Effector memory CD4-positive, alpha-beta T cell (primary cell): Measurements from ENCODE around the gene PLAU.
"Not testable (repeated sequence)": the region's sequence is repeated elsewhere in the genome, so short reads cannot be mapped to it uniquely, and the experiment has no call there.

Experiments
- DNase-seq, 3 donors: peaks; one replicate each; pipeline ENCODE4 v3.0.0-alpha.2; 2020
- H3K27ac ChIP-seq: 2 replicates; pipeline ENCODE4 v1.7.0; 2013; ENCODE audit warnings: mild to moderate bottlenecking, low read length, moderate library complexity; ENCODE audit not compliant: insufficient read depth, poor library complexity, severe bottlenecking
- H3K27me3 ChIP-seq: replicated peaks from 2 replicates; pipeline ENCODE4 v1.7.0; 2013; ENCODE audit warnings: mild to moderate bottlenecking, low read length; ENCODE audit not compliant: insufficient read depth, control insufficient read depth, poor library complexity, severe bottlenecking
- H3K36me3 ChIP-seq: 2 replicates; pipeline ENCODE4 v1.7.0; 2013; ENCODE audit warnings: mild to moderate bottlenecking, low read length, moderate library complexity; ENCODE audit not compliant: control insufficient read depth, insufficient read depth
- H3K4me1 ChIP-seq: 2 replicates; pipeline ENCODE4 v1.7.0; 2013; ENCODE audit warnings: low read length, mild to moderate bottlenecking; ENCODE audit not compliant: control insufficient read depth, insufficient read depth, poor library complexity, severe bottlenecking
- H3K4me3 ChIP-seq: 2 replicates; pipeline ENCODE4 v1.7.0; 2013; ENCODE audit warnings: low read length, low read depth, mild to moderate bottlenecking; ENCODE audit not compliant: insufficient read depth, poor library complexity, severe bottlenecking
- H3K9me3 ChIP-seq: 2 replicates; pipeline ENCODE4 v1.7.0; 2013; ENCODE audit warnings: mild to moderate bottlenecking, low read length, moderate library complexity; ENCODE audit not compliant: control insufficient read depth

Gene PLAU

GRCh38 chr10:73895381-73895780 lies 15.6 kb upstream of the PLAU start:
- H3K4me1 ChIP-seq, H3K27ac ChIP-seq, DNase-seq, H3K9me3 ChIP-seq, H3K36me3 ChIP-seq, H3K4me3 ChIP-seq, H3K27me3 ChIP-seq: not testable (repeated sequence)

GRCh38 chr10:73897693-73898092 lies 13.2 kb upstream of the PLAU start:
- Histone ChIP-seq H3K4me1 (no peaks in the 10 kb centered on the region), H3K27ac (no peak overlapping the region)

GRCh38 chr10:73898730-73899410 lies 12.1 kb upstream of the PLAU start:
- Histone ChIP-seq H3K4me1 (no peaks in the 10 kb centered on the region), H3K27ac (no peak overlapping the region)
- no peak for DNase-seq

More at GRCh38 chr10:73897693-73898092, 13.2 kb upstream of the PLAU start:
- no peak overlapping the region for H3K4me3 ChIP-seq
- H3K27me3 ChIP-seq: no peaks in the 10 kb centered on the region
- no peak for DNase-seq
- H3K36me3 ChIP-seq: no peaks in the 10 kb centered on the region
- H3K9me3 ChIP-seq: no peaks in the 10 kb centered on the region

GRCh38 chr10:73899423-73899822 lies 11.5 kb upstream of the PLAU start:
- no peak overlapping the region for H3K4me3 ChIP-seq
- no peaks in the 10 kb centered on the region for H3K9me3 ChIP-seq
- no peaks in the 10 kb centered on the region for H3K36me3 ChIP-seq
- no peak overlapping the region for H3K27ac ChIP-seq
- H3K4me1 ChIP-seq: no peaks in the 10 kb centered on the region
- H3K27me3 ChIP-seq: no peaks in the 10 kb centered on the region
- DNase-seq: no peak

More at GRCh38 chr10:73898730-73899410, 12.1 kb upstream of the PLAU start:
- no peaks in the 10 kb centered on the region for H3K36me3 ChIP-seq
- H3K4me3 ChIP-seq: no peak overlapping the region
- no peaks in the 10 kb centered on the region for H3K27me3 ChIP-seq
- H3K9me3 ChIP-seq: no peaks in the 10 kb centered on the region

- Histone ChIP-seq H3K9me3 (no peaks in the 10 kb centered on the region), H3K27me3 (no peaks in the 10 kb centered on the region), H3K36me3 (no peaks in the 10 kb centered on the region), H3K4me3 (no peak overlapping the region), H3K27ac (no peak overlapping the region), H3K4me1 (no peaks in the 10 kb centered on the region)
- DNase-seq: no peak
Observed at GRCh38 chr10:73900064-73900463, 10.9 kb upstream of the PLAU start.

GRCh38 chr10:73901261-73901660 lies 9.7 kb upstream of the PLAU start:
- no peak for DNase-seq
- H3K9me3 ChIP-seq: no peaks in the 10 kb centered on the region
- H3K4me1 ChIP-seq: no peaks in the 10 kb centered on the region
- H3K27ac ChIP-seq: no peak overlapping the region
- no peaks in the 10 kb centered on the region for H3K27me3 ChIP-seq
- H3K36me3 ChIP-seq: no peaks in the 10 kb centered on the region
- no peak overlapping the region for H3K4me3 ChIP-seq

- H3K27ac ChIP-seq: no peak overlapping the region
- no peak for DNase-seq
- H3K4me3 ChIP-seq: no peak overlapping the region
- H3K9me3 ChIP-seq: no peaks in the 10 kb centered on the region
- H3K36me3 ChIP-seq: no peaks in the 10 kb centered on the region
- no peaks in the 10 kb centered on the region for H3K4me1 ChIP-seq
- H3K27me3 ChIP-seq: no peaks in the 10 kb centered on the region
Observed at GRCh38 chr10:73902351-73902750, 8.6 kb upstream of the PLAU start.

- no peak for DNase-seq
- H3K27ac ChIP-seq: no peak overlapping the region
- H3K4me1 ChIP-seq: peaks cover 3% of the 10 kb centered on the region
Observed at GRCh38 chr10:73905256-73906020, 5.5 kb upstream of the PLAU start.

GRCh38 chr10:73906524-73907447 lies 4.1 kb upstream of the PLAU start:
- H3K27me3 ChIP-seq: peaks cover 10% of the 10 kb centered on the region
- H3K36me3 ChIP-seq: no peaks in the 10 kb centered on the region
- H3K4me1 ChIP-seq: peaks cover 12% of the 10 kb centered on the region
- no peaks in the 10 kb centered on the region for H3K9me3 ChIP-seq
- H3K4me3 ChIP-seq: no peak overlapping the region
- no peak for DNase-seq
- H3K27ac ChIP-seq: no peak overlapping the region

More at GRCh38 chr10:73905256-73906020, 5.5 kb upstream of the PLAU start:
- Histone ChIP-seq H3K36me3 (no peaks in the 10 kb centered on the region), H3K9me3 (no peaks in the 10 kb centered on the region), H3K27me3 (no peaks in the 10 kb centered on the region), H3K4me3 (no peak overlapping the region)
